WTC11 (cell line): ENCODE results near the gene SLC12A4. TPM values are rescaled to one million over a fixed set of nuclear protein-coding genes. Genes with fewer than 3 reads are reported as not detected.

Experiments
- ATAC-seq: fragments of 200-7000 bp; cut with Tn5 transposase; 2 replicates; pipeline ENCODE4 v1.10.0; 2021; ENCODE audit warnings: mild to moderate bottlenecking, moderate library complexity
- CTCF ChIA-PET: fragments of 300-600 bp; sonication (Branson Sonifier 250); formaldehyde crosslinking; loops from one replicate; lab custom pipeline; 2021; ENCODE audit warnings: antibody characterized with exemption; lab: Charles Lee
- POLR2A ChIA-PET: fragments of 350-600 bp; sonication (Branson Sonifier 250); formaldehyde crosslinking; loops from one replicate; lab custom pipeline; 2021; ENCODE audit warnings: antibody characterized with exemption; lab: Charles Lee
- DNase-seq: peaks from one replicate; pipeline ENCODE4 v3.0.0; 2021; ENCODE audit warnings: low spot score
- H3K27ac Mint-ChIP-seq: 2 replicates; pipeline ENCODE4 v1.8.0; 2021; ENCODE audit warnings: mixed read lengths
- H3K27me3 Mint-ChIP-seq: 2 replicates; pipeline ENCODE4 v1.8.0; 2021; ENCODE audit warnings: low read depth, mild to moderate bottlenecking, moderate library complexity, mixed read lengths
- H3K36me3 Mint-ChIP-seq: 2 replicates; pipeline ENCODE4 v1.8.0; 2021; ENCODE audit warnings: mixed read lengths
- H3K4me1 Mint-ChIP-seq: 2 replicates; pipeline ENCODE4 v1.8.0; 2022; ENCODE audit warnings: mixed read lengths
- H3K4me3 Mint-ChIP-seq: 2 replicates; pipeline ENCODE4 v1.8.0; 2021; ENCODE audit warnings: mild to moderate bottlenecking, moderate library complexity, mixed read lengths
- H3K9me3 Mint-ChIP-seq: 2 replicates; pipeline ENCODE4 v1.8.0; 2021; ENCODE audit warnings: mixed read lengths
- ATF3 ChIP-seq: sonication (generic); formaldehyde crosslinking; conservative IDR thresholded peaks from 2 replicates; pipeline ENCODE4 v1.8.1; 2022; ENCODE audit warnings: mild to moderate bottlenecking, missing genetic modification reagents
- CREM ChIP-seq: sonication (generic); formaldehyde crosslinking; IDR thresholded peaks from 2 replicates; pipeline ENCODE4 v1.8.1; 2022; ENCODE audit warnings: mild to moderate bottlenecking, missing genetic modification reagents, moderate library complexity
- E2F4 ChIP-seq: sonication (generic); formaldehyde crosslinking; IDR thresholded peaks from 2 replicates; pipeline ENCODE4 v1.8.1; 2022; ENCODE audit warnings: low read depth, mild to moderate bottlenecking, moderate library complexity, missing genetic modification reagents, borderline replicate concordance
- ELF4 ChIP-seq: sonication (generic); formaldehyde crosslinking; IDR thresholded peaks from 2 replicates; pipeline ENCODE4 v1.8.1; 2022; ENCODE audit warnings: low read depth, mild to moderate bottlenecking, moderate library complexity, missing genetic modification reagents
- EMX1 ChIP-seq: fragments of 250-450 bp; sonication (Bioruptor Pico); IDR thresholded peaks from 2 replicates; pipeline ENCODE4 v1.8.0; 2021; ENCODE audit warnings: mild to moderate bottlenecking
- FOXJ3 ChIP-seq: sonication (generic); formaldehyde crosslinking; IDR thresholded peaks from 2 replicates; pipeline ENCODE4 v1.9.0; 2021; ENCODE audit warnings: missing genetic modification reagents, mild to moderate bottlenecking, borderline replicate concordance
- FOXK1 ChIP-seq: sonication (generic); formaldehyde crosslinking; IDR thresholded peaks from 2 replicates; pipeline ENCODE4 v1.8.0; 2022; ENCODE audit warnings: mild to moderate bottlenecking, moderate library complexity, missing genetic modification reagents
- GTF2I ChIP-seq: fragments of 250-450 bp; sonication (Bioruptor Pico); conservative IDR thresholded peaks from 2 replicates; pipeline ENCODE4 v1.4.0; 2021; ENCODE audit warnings: mild to moderate bottlenecking
- HMGA2 ChIP-seq: fragments of 250-450 bp; sonication (Bioruptor Pico); IDR thresholded peaks from 2 replicates; pipeline ENCODE4 v1.4.0; 2021; ENCODE audit warnings: mild to moderate bottlenecking, moderate library complexity
- JAZF1 ChIP-seq: fragments of 250-450 bp; sonication (Bioruptor Pico); IDR thresholded peaks from 2 replicates; pipeline ENCODE4 v1.9.0; 2021; ENCODE audit warnings: moderate library complexity, mild to moderate bottlenecking, inconsistent platforms
- MLX ChIP-seq: sonication (generic); formaldehyde crosslinking; IDR thresholded peaks from 2 replicates; pipeline ENCODE4 v1.8.1; 2023; ENCODE audit warnings: mild to moderate bottlenecking, missing genetic modification reagents, moderate library complexity
- NR3C1 ChIP-seq: sonication (generic); formaldehyde crosslinking; conservative IDR thresholded peaks from 2 replicates; pipeline ENCODE4 v1.8.1; 2023; ENCODE audit warnings: low read depth, mild to moderate bottlenecking, missing genetic modification reagents
- OVOL2 ChIP-seq: fragments of 250-450 bp; sonication (Bioruptor Pico); IDR thresholded peaks from 2 replicates; pipeline ENCODE4 v1.9.0; 2021; ENCODE audit warnings: mild to moderate bottlenecking, borderline replicate concordance
- PRRX2 ChIP-seq: fragments of 250-450 bp; sonication (Bioruptor Pico); IDR thresholded peaks from 2 replicates; pipeline ENCODE4 v1.8.0; 2021; ENCODE audit warnings: mild to moderate bottlenecking
- RELA ChIP-seq: sonication (generic); formaldehyde crosslinking; IDR thresholded peaks from 2 replicates; pipeline ENCODE4 v1.8.1; 2022; ENCODE audit warnings: missing genetic modification reagents, mild to moderate bottlenecking, borderline replicate concordance
- SMAD3 ChIP-seq: sonication (generic); formaldehyde crosslinking; IDR thresholded peaks from 2 replicates; pipeline ENCODE4 v1.8.0; 2022; ENCODE audit warnings: missing genetic modification reagents, mild to moderate bottlenecking, borderline replicate concordance
- SOX15 ChIP-seq: fragments of 250-450 bp; sonication (Bioruptor Pico); IDR thresholded peaks from 2 replicates; pipeline ENCODE4 v1.9.0; 2021; ENCODE audit warnings: mild to moderate bottlenecking
- SP1 ChIP-seq: sonication (generic); formaldehyde crosslinking; conservative IDR thresholded peaks from 2 replicates; pipeline ENCODE4 v1.8.1; 2022; ENCODE audit warnings: missing genetic modification reagents
- TEAD1 ChIP-seq: sonication (generic); formaldehyde crosslinking; IDR thresholded peaks from 2 replicates; pipeline ENCODE4 v1.8.0; 2022; ENCODE audit warnings: mild to moderate bottlenecking, missing genetic modification reagents
- USF1 ChIP-seq: sonication (generic); formaldehyde crosslinking; IDR thresholded peaks from 2 replicates; pipeline ENCODE4 v1.8.0; 2022; ENCODE audit warnings: mild to moderate bottlenecking, missing genetic modification reagents
- ZBTB21 ChIP-seq: sonication (generic); formaldehyde crosslinking; IDR thresholded peaks from 2 replicates; pipeline ENCODE4 v1.8.1; 2023; ENCODE audit warnings: mild to moderate bottlenecking, missing genetic modification reagents, borderline replicate concordance
- ZNF121 ChIP-seq: sonication (generic); formaldehyde crosslinking; IDR thresholded peaks from 2 replicates; pipeline ENCODE4 v1.8.0; 2023; ENCODE audit warnings: missing genetic modification reagents
- ZNF219 ChIP-seq: sonication (generic); formaldehyde crosslinking; IDR thresholded peaks from 2 replicates; pipeline ENCODE4 v1.8.0; 2023; ENCODE audit warnings: missing genetic modification reagents, mild to moderate bottlenecking, borderline replicate concordance
- ZNF232 ChIP-seq: sonication (generic); formaldehyde crosslinking; IDR thresholded peaks from 2 replicates; pipeline ENCODE4 v1.8.0; 2022; ENCODE audit warnings: mild to moderate bottlenecking, missing genetic modification reagents
- ZNF281 ChIP-seq: sonication (generic); formaldehyde crosslinking; IDR thresholded peaks from 2 replicates; pipeline ENCODE4 v1.8.0; 2023; ENCODE audit warnings: mild to moderate bottlenecking, missing genetic modification reagents
- ZNF317 ChIP-seq: sonication (generic); formaldehyde crosslinking; IDR thresholded peaks from 2 replicates; pipeline ENCODE4 v1.8.1; 2023; ENCODE audit warnings: low read depth, mild to moderate bottlenecking, moderate library complexity, missing genetic modification reagents, borderline replicate concordance
- ZNF423 ChIP-seq: fragments of 250-450 bp; sonication (Bioruptor Pico); IDR thresholded peaks from 2 replicates; pipeline ENCODE4 v2.1.2; 2022; ENCODE audit warnings: mild to moderate bottlenecking, moderate library complexity
- total RNA-seq: library from RNA; stranded (reverse); gene quantifications from 3 replicates; pipeline ENCODE4 v1.2.3, GENCODE V29; 2021

Gene SLC12A4
- total RNA-seq, 1 experiment from 2014 or later, result 94.1 TPM

- ChIA-PET CTCF (interaction anchor here (0.9 to 1.4 kb wide), 3 partner anchors 34 to 161 kb away, joined by 3 to 4 read pairs (median 3); partner anchors contain the start of gene LCAT), POLR2A (no interaction called here)
- TF ChIP-seq JAZF1, result no peak
- TF ChIP-seq E2F4 (CRISPR knock-in tag), result no peak
- no peak for TF ChIP-seq ELF4 (CRISPR knock-in tag)
- TF ChIP-seq EMX1 (CRISPR knock-in tag), result no peak
- no peak for TF ChIP-seq USF1 (CRISPR knock-in tag)
- no peak for TF ChIP-seq ZNF423 (CRISPR knock-in tag)
- no peak for TF ChIP-seq MLX (CRISPR knock-in tag)
- TF ChIP-seq ZNF281 (CRISPR knock-in tag), result no peak
- no peak for TF ChIP-seq FOXJ3 (CRISPR knock-in tag)
- TF ChIP-seq ZNF232 (CRISPR knock-in tag), result no peak
- TF ChIP-seq SMAD3 (CRISPR knock-in tag), result no peak
- TF ChIP-seq FOXK1 (CRISPR knock-in tag), result no peak
- Mint-ChIP-seq H3K4me3 (no peak overlapping the region), H3K9me3 (no peaks in the 10 kb centered on the region), H3K27ac (no peak overlapping the region), H3K27me3 (peaks cover 8% of the 10 kb centered on the region; the same call in 1 of the 2 replicates), H3K4me1 (no peaks in the 10 kb centered on the region; the same call in 1 of the 2 replicates), H3K36me3 (no peaks in the 10 kb centered on the region)
- ATAC-seq, result no peak
- DNase-seq, result no peak
Observed at GRCh38 chr16:67977469-67978227, 9.2 kb upstream of the SLC12A4 start.

- POLR2A ChIA-PET, result no interaction called here
Observed at GRCh38 chr16:67977005-67977404, 8.6 kb upstream of the SLC12A4 start.

GRCh38 chr16:67976205-67976604, 7.8 kb upstream of the SLC12A4 start:
- no peaks in the 10 kb centered on the region; the same call in 1 of the 2 replicates for H3K4me1 Mint-ChIP-seq
- H3K36me3 Mint-ChIP-seq, result no peaks in the 10 kb centered on the region
- H3K4me3 Mint-ChIP-seq, result no peak overlapping the region
- ATAC-seq, result no peak
- ChIA-PET POLR2A (interaction anchor here (0.5 kb wide), 1 partner anchor 1376 kb away, joined by 8 read pairs; no protein-coding TSS in a partner anchor), CTCF (no interaction called here)
- DNase-seq, result no peak
- peaks cover 8% of the 10 kb centered on the region; the same call in 1 of the 2 replicates for H3K27me3 Mint-ChIP-seq
- no peaks in the 10 kb centered on the region for H3K9me3 Mint-ChIP-seq
- H3K27ac Mint-ChIP-seq, result peak overlapping the region; percentile 8; the same call in 1 of the 2 replicates
- TF ChIP-seq ZNF317 (CRISPR knock-in tag) (no peak), ATF3 (no peak), JAZF1 (no peak), OVOL2 (CRISPR knock-in tag) (no peak), HMGA2 (no peak), ZBTB21 (CRISPR knock-in tag) (no peak), GTF2I (no peak), SP1 (no peak), SOX15 (CRISPR knock-in tag) (no peak), PRRX2 (CRISPR knock-in tag) (no peak), TEAD1 (CRISPR knock-in tag) (no peak), NR3C1 (no peak), ZNF219 (CRISPR knock-in tag) (no peak), CREM (CRISPR knock-in tag) (no peak), ELF4 (CRISPR knock-in tag) (no peak), FOXK1 (CRISPR knock-in tag) (no peak)

More at GRCh38 chr16:67977005-67977404, 8.6 kb upstream of the SLC12A4 start:
- Mint-ChIP-seq H3K4me1 (no peaks in the 10 kb centered on the region; the same call in 1 of the 2 replicates), H3K27ac (no peak overlapping the region), H3K9me3 (no peaks in the 10 kb centered on the region), H3K36me3 (no peaks in the 10 kb centered on the region), H3K27me3 (peaks cover 8% of the 10 kb centered on the region; the same call in 1 of the 2 replicates), H3K4me3 (no peak overlapping the region)
- DNase-seq (no peak), ATAC-seq (no peak)
- TF ChIP-seq RELA (CRISPR knock-in tag) (no peak), ZNF121 (no peak)
- CTCF ChIA-PET, result interaction anchor here (1.4 kb wide), 1 partner anchor 64 kb away, joined by 4 read pairs; no protein-coding TSS in a partner anchor
